Glutamatergic neuron (in vitro differentiated cells): ENCODE data around the gene MLANA. TPM values are rescaled to one million over a fixed set of nuclear protein-coding genes. Genes with fewer than 3 reads are reported as not detected.

Experiments used
- DNase-seq: peaks from one replicate; pipeline ENCODE4 v3.0.0; 2022
- H3K27ac Mint-ChIP-seq: one replicate; pipeline ENCODE4 v1.8.0; 2020; ENCODE audit warnings: mild to moderate bottlenecking, mixed read lengths, inconsistent platforms; ENCODE audit not compliant: unreplicated experiment
- H3K27me3 Mint-ChIP-seq: one replicate; pipeline ENCODE4 v1.8.0; 2020; ENCODE audit warnings: mild to moderate bottlenecking, moderate library complexity, mixed read lengths, inconsistent platforms; ENCODE audit not compliant: unreplicated experiment
- H3K36me3 Mint-ChIP-seq: one replicate; pipeline ENCODE4 v1.8.0; 2020; ENCODE audit warnings: mild to moderate bottlenecking, mixed read lengths, inconsistent platforms; ENCODE audit not compliant: unreplicated experiment
- H3K4me1 Mint-ChIP-seq: one replicate; pipeline ENCODE4 v1.8.0; 2020; ENCODE audit warnings: mild to moderate bottlenecking, low read depth, mixed read lengths, inconsistent platforms; ENCODE audit not compliant: unreplicated experiment
- H3K4me3 Mint-ChIP-seq: one replicate; pipeline ENCODE4 v1.8.0; 2020; ENCODE audit warnings: mild to moderate bottlenecking, mixed read lengths, inconsistent platforms; ENCODE audit not compliant: unreplicated experiment
- H3K9me3 Mint-ChIP-seq: one replicate; pipeline ENCODE4 v1.8.0; 2020; ENCODE audit warnings: mild to moderate bottlenecking, moderate library complexity, mixed read lengths, inconsistent platforms; ENCODE audit not compliant: unreplicated experiment
- total RNA-seq: library from RNA; stranded (reverse); fragmentation: NEBNext Ultra II Directional; extraction: Animal tissue kit (Norgen Biotek cat#: 25700); gene quantifications from one replicate; pipeline ENCODE4 v1.2.1, GENCODE V29; 2021; ENCODE audit not compliant: unreplicated experiment
- TF ChIP-seq, protein P1 (sequence below): fragments of 200-600 bp; sonication (generic); IDR thresholded peaks from one replicate; pipeline ENCODE4 v1.5.0; 2021; ENCODE audit not compliant: partially characterized antibody, unreplicated experiment

MLANA gene
- total RNA-seq, 1 donor from 2014 or later, result not detected

DNA sequence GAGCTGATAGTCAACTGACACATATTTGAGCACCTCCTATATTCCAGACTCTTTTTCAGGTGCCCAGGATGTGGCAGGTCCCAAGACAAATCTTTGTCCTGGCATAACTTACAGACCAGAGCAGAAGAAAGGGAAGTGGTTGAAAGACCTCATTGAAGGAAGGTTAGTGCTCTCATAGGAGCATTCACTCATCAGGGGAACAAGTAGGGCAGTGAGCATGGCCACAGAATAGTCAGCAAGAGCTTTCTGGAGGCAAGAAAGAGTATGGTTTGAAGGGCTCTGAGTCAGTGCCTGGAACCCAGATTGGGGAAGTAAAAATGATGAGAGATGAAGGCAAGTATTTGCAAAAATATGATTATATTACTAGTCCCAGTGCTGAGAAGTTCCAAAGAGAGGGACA lies 32.8 kb upstream of the MLANA start:
- no peaks in the 10 kb centered on the region for H3K36me3 Mint-ChIP-seq
- DNase-seq, result no peak
- no peaks in the 10 kb centered on the region for H3K4me1 Mint-ChIP-seq
- TF ChIP-seq, protein P1, sequence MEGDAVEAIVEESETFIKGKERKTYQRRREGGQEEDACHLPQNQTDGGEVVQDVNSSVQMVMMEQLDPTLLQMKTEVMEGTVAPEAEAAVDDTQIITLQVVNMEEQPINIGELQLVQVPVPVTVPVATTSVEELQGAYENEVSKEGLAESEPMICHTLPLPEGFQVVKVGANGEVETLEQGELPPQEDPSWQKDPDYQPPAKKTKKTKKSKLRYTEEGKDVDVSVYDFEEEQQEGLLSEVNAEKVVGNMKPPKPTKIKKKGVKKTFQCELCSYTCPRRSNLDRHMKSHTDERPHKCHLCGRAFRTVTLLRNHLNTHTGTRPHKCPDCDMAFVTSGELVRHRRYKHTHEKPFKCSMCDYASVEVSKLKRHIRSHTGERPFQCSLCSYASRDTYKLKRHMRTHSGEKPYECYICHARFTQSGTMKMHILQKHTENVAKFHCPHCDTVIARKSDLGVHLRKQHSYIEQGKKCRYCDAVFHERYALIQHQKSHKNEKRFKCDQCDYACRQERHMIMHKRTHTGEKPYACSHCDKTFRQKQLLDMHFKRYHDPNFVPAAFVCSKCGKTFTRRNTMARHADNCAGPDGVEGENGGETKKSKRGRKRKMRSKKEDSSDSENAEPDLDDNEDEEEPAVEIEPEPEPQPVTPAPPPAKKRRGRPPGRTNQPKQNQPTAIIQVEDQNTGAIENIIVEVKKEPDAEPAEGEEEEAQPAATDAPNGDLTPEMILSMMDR, result no peak
- no peak overlapping the region for H3K27ac Mint-ChIP-seq
- no peak overlapping the region for H3K4me3 Mint-ChIP-seq
- H3K27me3 Mint-ChIP-seq, result peaks cover 3% of the 10 kb centered on the region
- H3K9me3 Mint-ChIP-seq, result no peaks in the 10 kb centered on the region

- Mint-ChIP-seq H3K36me3 (no peaks in the 10 kb centered on the region), H3K4me1 (no peaks in the 10 kb centered on the region), H3K27me3 (peaks cover 3% of the 10 kb centered on the region), H3K27ac (no peak overlapping the region), H3K9me3 (no peaks in the 10 kb centered on the region), H3K4me3 (no peak overlapping the region)
- TF ChIP-seq, protein P1, result no peak
- no peak for DNase-seq
Observed at GRCh38 chr9:5858833-5859232, 31.9 kb upstream of the MLANA start.

DNA sequence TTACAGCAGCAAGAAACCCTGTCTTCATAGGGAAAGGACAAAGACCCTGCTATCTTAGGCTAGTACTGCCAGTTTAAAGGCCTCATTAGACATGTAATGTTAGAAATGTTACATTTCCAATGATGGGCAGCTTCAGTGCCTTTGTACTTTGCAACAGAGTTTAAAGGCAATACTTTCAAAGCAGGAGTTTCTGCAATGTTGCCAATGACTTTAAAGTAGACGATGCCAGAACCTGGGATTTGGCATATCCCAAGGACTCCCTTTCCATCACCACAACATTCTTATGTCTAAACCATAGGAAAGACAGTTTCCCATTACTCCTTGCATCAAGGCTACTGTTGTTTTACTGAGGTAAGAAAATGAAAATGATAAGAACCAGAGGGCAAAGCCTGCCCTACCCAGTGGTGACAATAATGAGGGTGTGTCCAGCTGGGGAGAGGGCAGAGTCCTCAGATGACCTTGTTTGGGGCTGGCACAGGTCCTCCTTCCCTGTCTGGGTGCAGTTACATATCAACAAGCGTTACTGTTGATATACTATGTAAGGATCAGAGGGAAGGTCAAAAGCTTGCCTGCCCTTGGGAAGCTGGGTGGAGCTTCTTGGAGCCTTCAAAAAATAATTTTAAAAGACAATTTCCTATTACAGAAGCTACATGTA lies 27.5 kb upstream of the MLANA start:
- Mint-ChIP-seq H3K27ac (no peak overlapping the region), H3K36me3 (no peaks in the 10 kb centered on the region), H3K4me1 (no peaks in the 10 kb centered on the region), H3K27me3 (peaks cover 1% of the 10 kb centered on the region), H3K4me3 (no peak overlapping the region), H3K9me3 (peaks cover 1% of the 10 kb centered on the region)
- TF ChIP-seq, protein P1, result no peak
- no peak for DNase-seq

DNA sequence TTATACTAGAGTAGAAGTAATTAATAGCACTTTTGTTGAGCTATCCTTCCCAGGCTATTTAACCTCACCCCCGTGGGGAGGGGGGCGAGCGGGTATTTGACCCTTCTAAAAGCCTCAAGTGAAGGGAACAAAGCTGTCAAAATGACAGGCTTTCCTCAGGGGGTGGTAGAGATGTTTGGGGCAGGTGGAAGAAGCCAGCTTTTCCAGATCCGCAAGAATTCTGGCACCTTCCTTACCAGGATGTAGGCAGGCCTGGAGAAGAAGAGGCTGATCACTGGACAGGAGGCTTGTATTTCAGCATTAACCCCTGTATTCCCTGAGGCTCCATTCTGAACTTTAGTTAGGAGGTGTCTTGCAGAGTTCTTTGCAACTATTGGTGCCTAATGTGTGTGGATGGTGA lies 26.2 kb upstream of the MLANA start:
- Mint-ChIP-seq H3K4me1 (no peaks in the 10 kb centered on the region), H3K9me3 (peaks cover 1% of the 10 kb centered on the region), H3K27ac (no peak overlapping the region), H3K4me3 (no peak overlapping the region), H3K27me3 (peaks cover 1% of the 10 kb centered on the region), H3K36me3 (no peaks in the 10 kb centered on the region)
- DNase-seq, result no peak
- TF ChIP-seq, protein P1, result no peak

- no peak for DNase-seq
- TF ChIP-seq, protein P1, result no peak
- Mint-ChIP-seq H3K27me3 (peaks cover 1% of the 10 kb centered on the region), H3K4me3 (no peak overlapping the region), H3K4me1 (no peaks in the 10 kb centered on the region), H3K36me3 (no peaks in the 10 kb centered on the region), H3K27ac (no peak overlapping the region), H3K9me3 (peaks cover 1% of the 10 kb centered on the region)
Observed at GRCh38 chr9:5866272-5866671, 24.4 kb upstream of the MLANA start.
